A549 (cell line): ENCODE results near the gene LAMA3. TPM values are rescaled to one million over a fixed set of nuclear protein-coding genes. Genes with fewer than 3 reads are reported as not detected.

Source experiments
- ATAC-seq, 2 experiments: fragments of 200-7000 bp in 1 of 2; fragments of >200 bp in 1 of 2; cut with Nextera tagmentation in 1 of 2; cut with Tn5 transposase in 1 of 2; 3 replicates each; pipeline versions ENCODE4 v1.8.0 to v1.9.1; 2018 to 2020; ENCODE audit warnings: mild to moderate bottlenecking in 1 of 2, moderate library complexity in 1 of 2
- CTCF ChIA-PET: fragments of 300-600 bp; sonication (Branson Sonifier 250); formaldehyde crosslinking; extraction: SDS; loops from one replicate; lab custom pipeline; 2021; ENCODE audit warnings: antibody characterized with exemption, inconsistent platforms; lab: Yijun Ruan, JAX
- POLR2A ChIA-PET: fragments of 350-600 bp; formaldehyde crosslinking; extraction: SDS; loops from one replicate; lab custom pipeline; 2021; ENCODE audit warnings: antibody characterized with exemption, inconsistent platforms; lab: Yijun Ruan, JAX
- DNase-seq, 2 experiments: peaks; one replicate each; pipeline versions ENCODE4 v3.0.0 to v3.0.0-alpha.2; 2011 to 2016; ENCODE audit warnings: low read depth in 1 of 2, low spot score in 1 of 2
- FAIRE-seq: peaks from 2 replicates; lab custom pipeline; 2011; peaks lifted over from hg19 to GRCh38; lab: Jason Lieb, UNC
- H3K27ac ChIP-seq, 2 experiments: fragments of >200 bp; sonication (Bioruptor Twin); formaldehyde crosslinking; 3 replicates each; pipeline ENCODE4 v1.5.1; 2016 to 2017
- H3K4me1 ChIP-seq: fragments of >200 bp; sonication (Bioruptor Twin); formaldehyde crosslinking; 3 replicates; pipeline ENCODE4 v1.6.1; 2016
- H3K4me2 ChIP-seq: fragments of >200 bp; sonication (Bioruptor Twin); formaldehyde crosslinking; 3 replicates; pipeline ENCODE4 v1.6.1; 2016
- H3K4me3 ChIP-seq: fragments of >200 bp; sonication (Bioruptor Twin); formaldehyde crosslinking; 3 replicates; pipeline ENCODE4 v1.5.1; 2016
- H3K9me3 ChIP-seq: fragments of >200 bp; sonication (Bioruptor Twin); formaldehyde crosslinking; 3 replicates; pipeline ENCODE4 v1.6.1; 2016
- CBX2 ChIP-seq: fragments of 200-600 bp; sonication (generic); IDR thresholded peaks from 2 replicates; pipeline ENCODE4 v1.6.1; 2016; ENCODE audit warnings: low read depth, mild to moderate bottlenecking, borderline replicate concordance
- CBX8 ChIP-seq: fragments of 200-600 bp; sonication (generic); IDR thresholded peaks from 2 replicates; pipeline ENCODE4 v1.6.1; 2016
- CHD4 ChIP-seq: fragments of 200-600 bp; sonication (generic); IDR thresholded peaks from 2 replicates; pipeline ENCODE4 v1.6.1; 2016; ENCODE audit warnings: antibody characterized with exemption, mild to moderate bottlenecking, borderline replicate concordance
- EHMT2 ChIP-seq: fragments of 200-600 bp; sonication (generic); IDR thresholded peaks from 2 replicates; pipeline ENCODE4 v1.6.1; 2016; ENCODE audit warnings: antibody characterized with exemption, low read depth, mild to moderate bottlenecking, moderate library complexity
- EP300 ChIP-seq, 2 experiments: fragments of >200 bp; sonication (Bioruptor Twin); formaldehyde crosslinking; IDR thresholded peaks; 2 replicates in 1 of 2; 3 replicates in 1 of 2; pipeline ENCODE4 v1.6.1; 2016 to 2017
- ESRRA ChIP-seq: fragments of 150-350 bp; IDR thresholded peaks from 2 replicates; pipeline ENCODE4 v1.6.1; 2014; ENCODE audit warnings: mild to moderate bottlenecking, low read length, borderline replicate concordance
- FOSB ChIP-seq: fragments of 250-450 bp; sonication (Bioruptor Pico); IDR thresholded peaks from 2 replicates; pipeline ENCODE4 v1.5.0; 2020; ENCODE audit warnings: mild to moderate bottlenecking, moderate library complexity
- FOXS1 ChIP-seq: fragments of 250-450 bp; sonication (Bioruptor Pico); IDR thresholded peaks from 2 replicates; pipeline ENCODE4 v1.5.0; 2020; ENCODE audit warnings: mild to moderate bottlenecking, moderate library complexity
- HDAC2 ChIP-seq: fragments of 200-600 bp; sonication (generic); IDR thresholded peaks from 2 replicates; pipeline ENCODE4 v1.6.1; 2016
- HEYL ChIP-seq: fragments of 250-450 bp; sonication (Bioruptor Pico); IDR thresholded peaks from 2 replicates; pipeline ENCODE4 v1.8.0; 2021; ENCODE audit warnings: mild to moderate bottlenecking, moderate library complexity
- HOXB13 ChIP-seq: fragments of 250-450 bp; sonication (Bioruptor Pico); IDR thresholded peaks from 2 replicates; pipeline ENCODE4 v1.5.0; 2020; ENCODE audit warnings: low read depth, mild to moderate bottlenecking, moderate library complexity
- HOXB5 ChIP-seq: fragments of 250-450 bp; sonication (Bioruptor Pico); IDR thresholded peaks from 2 replicates; pipeline ENCODE4 v1.5.0; 2020; ENCODE audit warnings: mild to moderate bottlenecking, moderate library complexity
- JUN ChIP-seq, 2 experiments: fragments of >200 bp; sonication (Bioruptor Twin); formaldehyde crosslinking; IDR thresholded peaks; 2 replicates in 1 of 2; 3 replicates in 1 of 2; pipeline ENCODE4 v1.6.1; 2016 to 2017
- NFE2L2 ChIP-seq: fragments of 150-350 bp; conservative IDR thresholded peaks from 2 replicates; pipeline ENCODE4 v1.6.1; 2014; ENCODE audit warnings: low read length
- POLR2A ChIP-seq: IDR thresholded peaks from 2 replicates; pipeline ENCODE4 v1.6.1; 2012; ENCODE audit warnings: mild to moderate bottlenecking, low read length
- POLR2AphosphoS2 ChIP-seq: conservative IDR thresholded peaks from 2 replicates; pipeline ENCODE4 v1.6.1; 2012; ENCODE audit warnings: low read length, improper control_type of control experiment, inconsistent platforms
- RAD21 ChIP-seq, 2 experiments: fragments of >200 bp in 1 of 2; sonication (Bioruptor Twin) in 1 of 2; formaldehyde crosslinking in 1 of 2; IDR thresholded peaks in 1 of 2; conservative IDR thresholded peaks in 1 of 2; 2 replicates in 1 of 2; 3 replicates in 1 of 2; pipeline ENCODE4 v1.6.1; 2012 to 2018; ENCODE audit warnings: inconsistent platforms in 1 of 2
- RFX5 ChIP-seq: fragments of 450-650 bp; IDR thresholded peaks from 2 replicates; pipeline ENCODE4 v1.7.1; 2014; ENCODE audit warnings: antibody characterized with exemption, mild to moderate bottlenecking, moderate library complexity
- TFCP2L1 ChIP-seq: fragments of 250-450 bp; sonication (Bioruptor Pico); IDR thresholded peaks from 2 replicates; pipeline ENCODE4 v1.5.0; 2021; ENCODE audit warnings: mild to moderate bottlenecking
- ZC3H11A ChIP-seq: fragments of 450-650 bp; IDR thresholded peaks from 2 replicates; pipeline ENCODE4 v1.6.1; 2014; ENCODE audit warnings: antibody characterized with exemption, mild to moderate bottlenecking
- ZNF302 ChIP-seq: fragments of 250-450 bp; sonication (Bioruptor Pico); IDR thresholded peaks from 2 replicates; pipeline ENCODE4 v1.9.0; 2021; ENCODE audit warnings: inconsistent platforms, mild to moderate bottlenecking, moderate library complexity
- ZSCAN20 ChIP-seq: fragments of 250-450 bp; sonication (Bioruptor Pico); IDR thresholded peaks from 2 replicates; pipeline ENCODE4 v1.8.0; 2022; ENCODE audit warnings: mild to moderate bottlenecking, moderate library complexity
- WGBS: methylation state at CpG from one replicate; pipeline ENCODE4 v1.1.6; 2017; ENCODE audit errors: missing lambda C conversion rate; 5-methylcytosine and 5-hydroxymethylcytosine counted together
- polyA plus RNA-seq, 4 experiments: library from polyadenylated mRNA; depleted of rRNA in 3 of 4; stranded (reverse); fragments of >200 nt; fragmentation: RNase III in 1 of 4; extraction: RNeasy Plus Mini Kit Qiagen cat#74134 plus additional on column Dnase treatment in 1 of 4; gene quantifications; 2 replicates in 3 of 4; 3 replicates in 1 of 4; pipeline ENCODE4 v1.2.3, GENCODE V29; 2011 to 2017
- TF ChIP-seq, protein P1 (sequence below): fragments of >200 bp; sonication (Bioruptor Twin); formaldehyde crosslinking; IDR thresholded peaks from 2 replicates; pipeline ENCODE4 v1.6.1; 2016
- TF ChIP-seq, protein P2 (sequence below): fragments of 150-350 bp; IDR thresholded peaks from 2 replicates; pipeline ENCODE4 v1.6.1; 2014; ENCODE audit warnings: low read depth, mild to moderate bottlenecking, low read length
- TF ChIP-seq, protein P3 (sequence below): fragments of 200-600 bp; sonication (generic); IDR thresholded peaks from 2 replicates; pipeline ENCODE4 v1.6.1; 2016; ENCODE audit warnings: antibody characterized with exemption, mild to moderate bottlenecking, moderate library complexity

The LAMA3 gene
- polyA plus RNA-seq, 2 of the 4 experiments (the other 2 are of a cell fraction) = 18.2 to 31.0 TPM

DNA sequence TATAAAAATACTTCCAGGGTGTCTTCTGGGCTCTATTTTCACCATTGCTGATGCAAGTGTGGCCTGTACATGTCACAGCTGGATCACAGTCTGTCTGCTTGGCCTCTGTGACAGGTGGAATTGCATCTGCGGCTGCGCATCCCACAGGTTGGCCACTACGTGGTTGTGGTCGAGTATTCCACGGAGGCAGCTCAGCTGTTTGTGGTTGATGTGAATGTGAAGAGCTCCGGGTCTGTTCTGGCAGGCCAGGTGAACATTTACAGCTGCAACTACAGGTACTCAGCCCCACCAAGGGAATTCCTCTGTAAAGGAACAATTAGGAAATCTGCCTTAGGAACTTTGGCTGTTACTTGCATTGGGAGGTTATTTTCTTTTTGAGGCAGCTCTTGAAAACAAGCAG is 144.5 kb downstream of the LAMA3 start:
- POLR2A ChIA-PET = no interaction called here
- Histone ChIP-seq H3K4me3 (no peak overlapping the region), H3K9me3 (no peaks in the 10 kb centered on the region), H3K4me2 (no peak overlapping the region), H3K27ac (no peak overlapping the region), H3K4me1 (peaks cover under 1% of the 10 kb centered on the region; the same call in 1 of the 3 replicates)
- TF ChIP-seq ESRRA = no peak
- no peak for TF ChIP-seq JUN (IDR thresholded peaks at IDR 0.05)
- no peak for TF ChIP-seq ZC3H11A
- no peak for TF ChIP-seq EP300 (IDR thresholded peaks at IDR 0.05)
- no peak for TF ChIP-seq POLR2A
- TF ChIP-seq HOXB13 = no peak
- TF ChIP-seq EHMT2 = no peak
- no peak for TF ChIP-seq FOXS1
- TF ChIP-seq CBX2 = no peak
- no peak for TF ChIP-seq HEYL
- no peak for TF ChIP-seq ZSCAN20
- TF ChIP-seq RAD21 (conservative IDR thresholded peaks at IDR 0.05 in 1 of 2, IDR thresholded peaks at IDR 0.05 in 1 of 2) = no peak
- TF ChIP-seq, protein P1, sequence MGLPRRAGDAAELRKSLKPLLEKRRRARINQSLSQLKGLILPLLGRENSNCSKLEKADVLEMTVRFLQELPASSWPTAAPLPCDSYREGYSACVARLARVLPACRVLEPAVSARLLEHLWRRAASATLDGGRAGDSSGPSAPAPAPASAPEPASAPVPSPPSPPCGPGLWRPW = no peak
- no peak for TF ChIP-seq CHD4
- TF ChIP-seq, protein P2, sequence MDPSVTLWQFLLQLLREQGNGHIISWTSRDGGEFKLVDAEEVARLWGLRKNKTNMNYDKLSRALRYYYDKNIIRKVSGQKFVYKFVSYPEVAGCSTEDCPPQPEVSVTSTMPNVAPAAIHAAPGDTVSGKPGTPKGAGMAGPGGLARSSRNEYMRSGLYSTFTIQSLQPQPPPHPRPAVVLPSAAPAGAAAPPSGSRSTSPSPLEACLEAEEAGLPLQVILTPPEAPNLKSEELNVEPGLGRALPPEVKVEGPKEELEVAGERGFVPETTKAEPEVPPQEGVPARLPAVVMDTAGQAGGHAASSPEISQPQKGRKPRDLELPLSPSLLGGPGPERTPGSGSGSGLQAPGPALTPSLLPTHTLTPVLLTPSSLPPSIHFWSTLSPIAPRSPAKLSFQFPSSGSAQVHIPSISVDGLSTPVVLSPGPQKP = no peak
- no peak for TF ChIP-seq ZNF302 (CRISPR knock-in tag)
- no peak for TF ChIP-seq FOSB (CRISPR knock-in tag)
- TF ChIP-seq HDAC2 = no peak
- TF ChIP-seq HOXB5 (CRISPR knock-in tag) = no peak
- DNase-seq = no peak
- no peak for FAIRE-seq
- 100% methylated on average over 3 of the region's 6 CpGs for WGBS
- CTCF ChIA-PET = no interaction called here
- no peak for ATAC-seq

DNA sequence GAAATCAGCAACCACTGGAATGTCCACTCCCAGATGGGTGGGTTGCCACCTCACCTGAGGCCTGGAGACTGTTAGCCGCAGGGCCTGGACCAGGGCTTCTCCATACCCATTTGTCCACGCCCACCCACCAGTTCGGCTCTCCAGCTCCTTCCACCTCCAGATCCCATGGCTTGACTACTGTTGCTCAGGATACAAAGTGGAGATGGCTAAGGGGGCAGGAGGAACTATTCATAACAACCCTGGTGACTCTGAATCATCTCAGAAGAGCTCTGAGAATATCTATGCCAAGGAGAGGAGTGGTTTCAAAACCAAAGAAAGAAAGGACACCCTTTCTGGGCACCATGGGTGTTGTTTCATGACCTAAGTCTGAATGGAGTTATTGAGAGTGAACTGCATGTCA is 145.8 kb downstream of the LAMA3 start:
- POLR2A ChIA-PET = no interaction called here
- FAIRE-seq (no peak), DNase-seq (no peak), ATAC-seq (no peak)
- CTCF ChIA-PET = interaction anchor here (0.6 to 0.9 kb wide), 2 partner anchors 15 to 539 kb away, joined by 3 read pairs; no protein-coding TSS in a partner anchor
- Histone ChIP-seq H3K4me3 (no peak overlapping the region), H3K4me2 (no peak overlapping the region), H3K9me3 (no peaks in the 10 kb centered on the region), H3K4me1 (no peaks in the 10 kb centered on the region), H3K27ac (no peak overlapping the region)
- TF ChIP-seq, protein P1 = no peak
- TF ChIP-seq FOXS1 (no peak), CBX8 (no peak), FOSB (CRISPR knock-in tag) (no peak)
- 93% methylated on average over 3 of the region's 3 CpGs for WGBS

DNA sequence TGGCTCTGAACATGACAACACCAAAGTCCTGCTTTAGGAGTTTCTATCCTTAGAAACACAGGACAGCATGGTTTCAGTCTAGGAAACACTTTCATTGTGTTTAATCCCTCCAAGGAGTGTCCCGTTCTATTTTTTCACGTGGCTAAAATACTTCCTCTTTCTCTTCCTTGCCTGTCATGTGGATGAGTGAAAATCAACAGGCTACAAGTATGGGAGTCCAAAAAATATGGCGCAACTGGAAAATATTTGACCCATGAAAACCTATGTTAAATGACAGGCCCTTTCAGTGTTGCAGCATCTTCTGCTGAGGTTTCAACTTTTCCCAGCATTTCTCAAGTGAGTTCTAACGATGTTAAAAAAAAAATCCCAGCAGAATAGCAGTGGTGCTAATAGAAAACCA is 146.3 kb downstream of the LAMA3 start:
- DNase-seq = no peak
- TF ChIP-seq, protein P3, sequence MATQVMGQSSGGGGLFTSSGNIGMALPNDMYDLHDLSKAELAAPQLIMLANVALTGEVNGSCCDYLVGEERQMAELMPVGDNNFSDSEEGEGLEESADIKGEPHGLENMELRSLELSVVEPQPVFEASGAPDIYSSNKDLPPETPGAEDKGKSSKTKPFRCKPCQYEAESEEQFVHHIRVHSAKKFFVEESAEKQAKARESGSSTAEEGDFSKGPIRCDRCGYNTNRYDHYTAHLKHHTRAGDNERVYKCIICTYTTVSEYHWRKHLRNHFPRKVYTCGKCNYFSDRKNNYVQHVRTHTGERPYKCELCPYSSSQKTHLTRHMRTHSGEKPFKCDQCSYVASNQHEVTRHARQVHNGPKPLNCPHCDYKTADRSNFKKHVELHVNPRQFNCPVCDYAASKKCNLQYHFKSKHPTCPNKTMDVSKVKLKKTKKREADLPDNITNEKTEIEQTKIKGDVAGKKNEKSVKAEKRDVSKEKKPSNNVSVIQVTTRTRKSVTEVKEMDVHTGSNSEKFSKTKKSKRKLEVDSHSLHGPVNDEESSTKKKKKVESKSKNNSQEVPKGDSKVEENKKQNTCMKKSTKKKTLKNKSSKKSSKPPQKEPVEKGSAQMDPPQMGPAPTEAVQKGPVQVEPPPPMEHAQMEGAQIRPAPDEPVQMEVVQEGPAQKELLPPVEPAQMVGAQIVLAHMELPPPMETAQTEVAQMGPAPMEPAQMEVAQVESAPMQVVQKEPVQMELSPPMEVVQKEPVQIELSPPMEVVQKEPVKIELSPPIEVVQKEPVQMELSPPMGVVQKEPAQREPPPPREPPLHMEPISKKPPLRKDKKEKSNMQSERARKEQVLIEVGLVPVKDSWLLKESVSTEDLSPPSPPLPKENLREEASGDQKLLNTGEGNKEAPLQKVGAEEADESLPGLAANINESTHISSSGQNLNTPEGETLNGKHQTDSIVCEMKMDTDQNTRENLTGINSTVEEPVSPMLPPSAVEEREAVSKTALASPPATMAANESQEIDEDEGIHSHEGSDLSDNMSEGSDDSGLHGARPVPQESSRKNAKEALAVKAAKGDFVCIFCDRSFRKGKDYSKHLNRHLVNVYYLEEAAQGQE = no peak
- no peak for TF ChIP-seq CBX8
- no peak for TF ChIP-seq HDAC2
- no peak for TF ChIP-seq RFX5
- TF ChIP-seq NFE2L2 = no peak
- TF ChIP-seq TFCP2L1 = no peak
- TF ChIP-seq JUN (IDR thresholded peaks at IDR 0.05) = no peak
- no peak for TF ChIP-seq FOXS1
- TF ChIP-seq RAD21 (conservative IDR thresholded peaks at IDR 0.05 in 1 of 2, IDR thresholded peaks at IDR 0.05 in 1 of 2) = no peak
- no peak for TF ChIP-seq POLR2AphosphoS2
- no peak overlapping the region for H3K4me2 ChIP-seq
- no peak for FAIRE-seq
- POLR2A ChIA-PET = no interaction called here
- no peaks in the 10 kb centered on the region for H3K9me3 ChIP-seq
- H3K27ac ChIP-seq = no peak overlapping the region
- CTCF ChIA-PET = interaction anchor here (0.6 to 0.9 kb wide), 2 partner anchors 15 to 539 kb away, joined by 3 read pairs; no protein-coding TSS in a partner anchor
- no peaks in the 10 kb centered on the region for H3K4me1 ChIP-seq
- WGBS = 80% methylated on average over 4 of the region's 4 CpGs
- no peak for ATAC-seq
- no peak overlapping the region for H3K4me3 ChIP-seq
